HG02642 (cell line): ENCODE data around the gene ZSCAN5B.
"Not testable (repeated sequence)": the region's sequence is repeated elsewhere in the genome, so short reads cannot be mapped to it uniquely, and the experiment has no call there.

ENCODE experiments used
- ATAC-seq: cut with Tn5 transposase; IDR thresholded peaks from one replicate; pipeline ENCODE4 v1.9.1; 2021; ENCODE audit warnings: mild to moderate bottlenecking; ENCODE audit not compliant: unreplicated experiment, poor library complexity

ZSCAN5B gene

DNA sequence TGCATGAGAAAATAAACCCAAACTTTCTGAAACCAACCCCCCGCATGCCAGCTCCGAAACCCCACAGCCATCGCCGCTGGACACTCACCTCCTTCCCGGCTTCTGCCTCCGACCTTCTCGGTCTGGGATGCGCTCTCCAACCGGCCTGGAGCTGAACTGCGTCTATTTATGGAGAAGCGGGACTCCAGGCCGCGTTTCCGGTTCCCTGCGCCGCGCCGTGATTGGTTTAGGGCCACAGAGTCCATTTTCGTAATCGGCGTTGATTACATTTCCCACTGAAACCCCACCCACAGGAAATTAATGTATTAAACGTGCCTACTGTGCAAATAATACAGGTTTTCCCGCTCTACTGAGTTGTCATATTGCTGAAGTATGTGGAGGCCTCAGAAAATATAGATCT is at the start of gene ZSCAN5B:
ZSCAN5B (minus strand) TSS at position 138 of the 400 bp plus-strand sequence. CDS start 4,731 bp downstream, outside the sequence.
- not testable (repeated sequence) for ATAC-seq

- not testable (repeated sequence) for ATAC-seq
Observed at GRCh38 chr19:56245764-56246163, 48.2 kb upstream of the ZSCAN5B start.

- no peak for ATAC-seq
Observed at GRCh38 chr19:56245121-56245740, 47.6 kb upstream of the ZSCAN5B start.

DNA sequence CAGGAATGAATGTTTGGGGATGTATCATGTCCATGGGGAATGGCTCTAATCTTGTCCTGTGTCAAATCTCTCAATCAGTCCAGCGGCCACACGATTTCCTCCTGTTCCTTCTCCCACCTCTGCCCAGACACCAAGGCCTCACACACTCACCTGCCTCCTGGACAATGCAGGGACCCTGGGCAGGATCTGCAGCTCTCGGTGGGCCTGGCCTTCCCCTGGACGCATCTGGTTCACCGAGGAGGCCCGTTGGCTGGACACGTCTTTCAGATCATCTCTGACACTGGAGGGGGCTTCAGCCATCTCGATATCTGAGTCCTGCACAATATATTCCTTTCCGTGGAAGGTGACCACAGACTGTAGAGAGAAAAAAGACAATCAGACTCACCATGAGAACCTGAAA is 25.9 kb upstream of the ZSCAN5B start:
- ATAC-seq = no peak

- ATAC-seq = no peak
Observed at GRCh38 chr19:56222901-56223300, 25.3 kb upstream of the ZSCAN5B start.

DNA sequence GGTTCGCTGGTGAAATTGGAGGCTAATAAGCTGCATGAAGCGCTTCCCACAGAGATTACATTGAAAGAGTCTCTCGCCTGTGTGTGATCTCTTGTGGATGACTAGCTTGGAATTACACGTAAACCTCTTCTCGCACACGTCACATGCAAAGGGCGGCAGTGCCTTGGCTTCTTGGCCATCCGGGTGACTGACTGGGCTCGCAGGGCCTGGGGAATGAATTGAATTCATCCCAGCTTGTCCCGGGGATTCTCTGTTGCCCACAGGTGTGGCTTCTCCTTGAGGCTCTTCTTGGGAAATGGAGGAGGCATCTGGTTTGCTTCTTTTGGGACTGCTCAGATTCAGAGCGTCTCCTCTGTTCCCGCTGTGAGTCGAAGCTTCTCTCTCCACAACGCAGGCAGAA is 24.3 kb upstream of the ZSCAN5B start:
- ATAC-seq = no peak

DNA sequence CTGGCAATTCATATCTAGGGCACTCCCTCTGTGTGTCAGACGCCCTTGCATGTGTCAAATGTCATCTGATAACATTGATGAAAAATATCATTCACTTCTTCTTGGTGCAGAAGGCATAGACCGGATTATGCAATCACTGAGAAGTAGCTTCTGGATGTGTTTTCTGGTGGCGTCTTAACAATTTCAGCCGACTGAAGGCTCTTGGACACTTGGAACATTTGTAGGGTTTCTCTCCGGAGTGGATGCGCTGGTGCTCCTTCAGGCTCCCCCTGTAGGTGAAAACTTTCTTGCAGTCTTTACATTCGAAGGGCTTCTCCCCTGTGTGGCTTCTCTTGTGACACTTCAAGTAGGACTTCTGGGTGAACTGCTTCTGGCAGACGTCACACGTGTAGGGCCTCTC is 23.9 kb upstream of the ZSCAN5B start:
- ATAC-seq = not testable (repeated sequence)

GRCh38 chr19:56218961-56219360 is 21.4 kb upstream of the ZSCAN5B start:
- no peak for ATAC-seq

GRCh38 chr19:56217039-56217949 is 19.7 kb upstream of the ZSCAN5B start:
- ATAC-seq = no peak

GRCh38 chr19:56211718-56212117 is 14.1 kb upstream of the ZSCAN5B start:
- ATAC-seq = no peak

DNA sequence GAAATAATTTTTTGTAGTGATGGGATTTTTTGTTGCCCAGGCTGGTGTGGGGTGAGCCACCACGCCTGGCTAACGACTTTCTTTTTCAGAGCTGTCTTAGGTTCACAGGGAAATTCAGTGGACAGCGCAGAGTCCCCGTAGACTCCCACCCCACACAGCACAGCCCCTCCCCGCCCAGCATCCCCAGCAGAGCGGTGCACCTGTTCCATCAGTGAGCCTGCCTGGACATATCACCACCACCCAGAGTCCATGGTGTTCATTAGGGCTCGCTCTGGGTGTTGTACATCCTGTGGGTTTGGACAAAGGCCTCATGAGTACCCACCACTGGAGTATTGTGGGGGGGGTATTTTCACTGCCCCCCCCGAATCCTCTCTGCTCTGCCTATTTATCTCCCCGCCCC is 12.5 kb upstream of the ZSCAN5B start:
- ATAC-seq = not testable (repeated sequence)

- no peak for ATAC-seq
Observed at GRCh38 chr19:56209091-56209490, 11.5 kb upstream of the ZSCAN5B start.

GRCh38 chr19:56207581-56207980 is 10.0 kb upstream of the ZSCAN5B start:
- not testable (repeated sequence) for ATAC-seq

DNA sequence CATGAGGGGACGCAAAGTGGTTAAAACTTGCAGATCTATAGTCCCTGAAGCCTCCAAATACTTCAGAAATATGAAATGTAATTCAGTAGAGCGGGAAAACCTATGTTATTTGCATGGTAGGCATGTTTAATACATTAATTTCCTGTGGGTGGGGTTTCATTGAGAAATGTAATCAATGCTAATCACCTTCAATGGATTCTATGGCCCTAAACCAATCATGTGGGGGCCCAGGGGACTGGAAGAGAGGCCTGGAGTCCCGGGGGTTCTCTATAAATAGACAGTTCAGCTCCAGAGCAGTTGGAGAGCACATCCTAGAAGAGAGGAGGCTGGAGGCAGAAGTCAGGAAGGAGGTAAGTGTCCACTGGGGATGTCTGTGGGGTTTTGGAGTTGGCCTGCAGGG is 4.4 kb upstream of the ZSCAN5B start, which contains the start of gene ZSCAN5C:
ZSCAN5C (plus strand) TSS at position 301 of the 400 bp plus-strand sequence. CDS start 3,641 bp downstream, outside the sequence.
- no peak for ATAC-seq

DNA sequence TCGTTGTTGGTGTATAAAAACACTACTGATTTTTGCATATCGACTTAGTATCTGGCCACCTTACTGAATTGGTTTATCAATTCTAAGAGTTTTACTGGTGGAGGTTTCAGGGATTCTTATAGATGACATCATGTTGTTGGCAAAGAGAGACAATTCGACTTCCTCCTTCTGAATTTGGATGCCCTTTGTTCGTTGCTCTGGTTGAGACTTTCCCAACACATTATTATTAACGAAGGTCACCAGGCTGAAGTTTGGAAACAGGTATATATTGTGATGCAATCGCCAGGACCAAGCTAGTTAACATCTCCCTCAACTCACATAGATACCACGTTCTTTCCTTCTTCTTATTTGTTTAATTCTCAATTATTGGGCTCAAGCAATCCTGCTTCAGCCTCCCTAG is 2.1 kb upstream of the ZSCAN5B start:
- no peak for ATAC-seq

DNA sequence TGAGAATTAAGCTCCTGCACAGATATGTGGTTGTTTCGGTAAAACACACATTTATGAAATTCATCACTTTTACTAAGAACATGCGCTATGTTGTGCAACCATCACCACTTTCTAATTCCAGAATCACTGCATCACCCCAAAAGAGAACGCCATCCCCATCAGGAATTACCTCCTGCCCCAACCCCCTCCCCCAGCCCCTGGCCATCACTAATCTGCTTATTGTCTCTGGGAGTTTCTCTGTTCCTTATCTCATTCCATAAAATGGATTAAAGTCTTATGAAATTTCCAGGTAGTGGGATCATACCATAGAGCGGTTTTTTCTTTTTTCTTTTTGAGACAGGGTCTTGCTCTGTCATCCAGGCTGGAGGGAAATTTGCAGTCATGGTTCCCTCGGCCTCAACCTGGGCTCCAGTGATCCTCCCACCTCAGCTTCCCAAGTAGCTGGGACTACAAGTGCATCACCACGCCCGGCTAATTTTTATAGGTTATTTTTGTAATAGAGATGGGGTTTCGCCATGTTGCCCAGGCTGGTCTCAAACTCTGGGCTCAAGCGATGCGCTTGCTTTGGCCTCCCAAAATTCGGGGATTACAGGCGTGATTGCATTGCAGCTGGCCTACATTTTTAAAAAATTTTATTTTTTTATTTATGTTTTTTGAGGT is 3.5 kb downstream of the ZSCAN5B start:
- no peak for ATAC-seq

GRCh38 chr19:56191711-56192110 is 5.9 kb downstream of the ZSCAN5B start:
- no peak for ATAC-seq

DNA sequence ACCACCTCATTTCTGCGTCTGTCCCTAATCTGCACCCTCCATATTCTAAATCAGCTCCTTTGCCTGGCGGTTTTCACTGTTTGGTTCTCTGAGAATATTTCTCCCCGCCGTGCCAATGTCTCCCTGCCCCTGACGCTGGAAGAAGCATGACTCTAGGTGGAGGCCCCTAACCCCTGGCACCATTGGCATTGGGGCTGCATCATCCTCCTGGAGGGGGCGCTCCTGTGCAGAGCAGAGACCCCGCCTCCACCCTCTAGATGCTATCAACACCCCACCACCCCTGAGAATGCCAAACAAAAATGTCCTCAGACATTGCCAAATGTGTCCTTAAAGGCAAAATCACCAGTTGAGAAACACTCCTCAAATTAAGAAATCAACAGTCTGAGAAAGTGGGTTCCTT is 6.5 kb downstream of the ZSCAN5B start:
- no peak for ATAC-seq

- no peak for ATAC-seq
Observed at GRCh38 chr19:56189785-56190184, 7.8 kb downstream of the ZSCAN5B start.

DNA sequence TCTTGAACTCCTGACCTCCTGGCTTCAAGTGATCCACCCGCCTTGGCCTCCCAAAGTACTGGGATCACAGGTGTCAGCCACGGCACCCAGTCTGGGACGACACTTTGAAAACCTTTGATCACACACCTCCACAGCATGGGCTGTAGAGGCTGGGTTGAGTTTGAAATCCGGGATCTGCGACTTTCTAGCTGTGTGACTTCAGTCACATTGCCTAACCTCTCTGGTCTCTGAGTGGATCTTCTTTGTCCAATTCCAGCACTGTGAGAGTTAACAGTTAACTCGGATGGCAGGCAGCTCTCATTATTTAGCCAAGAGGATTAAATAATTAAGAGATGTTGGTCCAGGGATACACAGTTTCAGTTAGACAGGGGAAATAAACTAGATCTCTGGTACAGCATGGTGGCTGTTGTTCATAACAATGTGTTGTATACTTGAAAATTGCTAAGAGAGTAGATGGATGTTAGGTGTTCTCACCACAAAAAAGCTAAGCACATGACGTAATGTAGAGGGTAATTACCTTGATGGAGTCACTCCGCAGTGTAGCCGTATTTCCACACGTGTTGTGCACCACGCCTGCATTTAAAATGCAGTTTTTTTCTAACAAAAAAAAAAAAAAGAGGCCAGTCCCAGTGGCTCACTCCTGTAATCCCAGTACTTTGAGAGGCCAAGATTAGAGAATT is 19.9 kb downstream of the ZSCAN5B start:
- no peak for ATAC-seq
